HUES48 (cell line): ENCODE results near the gene SCAF1.

Experiments used
- H3K27ac ChIP-seq: one replicate; pipeline ENCODE4 v1.7.0; 2013; ENCODE audit warnings: low read depth, low read length, inconsistent platforms
- H3K27me3 ChIP-seq: 2 replicates; pipeline ENCODE4 v1.6.1; 2013; ENCODE audit warnings: mild to moderate bottlenecking, low read length; ENCODE audit not compliant: control insufficient read depth, insufficient read depth
- H3K36me3 ChIP-seq: 2 replicates; pipeline ENCODE4 v1.6.1; 2013; ENCODE audit warnings: low read length; ENCODE audit not compliant: control insufficient read depth, insufficient read depth
- H3K4me1 ChIP-seq: 2 replicates; pipeline ENCODE4 v1.6.1; 2013; ENCODE audit warnings: mild to moderate bottlenecking, low read length; ENCODE audit not compliant: control insufficient read depth, insufficient read depth
- H3K4me3 ChIP-seq: 2 replicates; pipeline ENCODE4 v1.5.1; 2013; ENCODE audit warnings: mild to moderate bottlenecking, low read depth, low read length
- H3K9ac ChIP-seq: 2 replicates; pipeline ENCODE4 v1.6.1; 2013; ENCODE audit warnings: mild to moderate bottlenecking, low read depth, low read length, moderate library complexity
- H3K9me3 ChIP-seq: 2 replicates; pipeline ENCODE4 v1.6.1; 2013; ENCODE audit warnings: low read length; ENCODE audit not compliant: control insufficient read depth, insufficient read depth

SCAF1 gene

DNA sequence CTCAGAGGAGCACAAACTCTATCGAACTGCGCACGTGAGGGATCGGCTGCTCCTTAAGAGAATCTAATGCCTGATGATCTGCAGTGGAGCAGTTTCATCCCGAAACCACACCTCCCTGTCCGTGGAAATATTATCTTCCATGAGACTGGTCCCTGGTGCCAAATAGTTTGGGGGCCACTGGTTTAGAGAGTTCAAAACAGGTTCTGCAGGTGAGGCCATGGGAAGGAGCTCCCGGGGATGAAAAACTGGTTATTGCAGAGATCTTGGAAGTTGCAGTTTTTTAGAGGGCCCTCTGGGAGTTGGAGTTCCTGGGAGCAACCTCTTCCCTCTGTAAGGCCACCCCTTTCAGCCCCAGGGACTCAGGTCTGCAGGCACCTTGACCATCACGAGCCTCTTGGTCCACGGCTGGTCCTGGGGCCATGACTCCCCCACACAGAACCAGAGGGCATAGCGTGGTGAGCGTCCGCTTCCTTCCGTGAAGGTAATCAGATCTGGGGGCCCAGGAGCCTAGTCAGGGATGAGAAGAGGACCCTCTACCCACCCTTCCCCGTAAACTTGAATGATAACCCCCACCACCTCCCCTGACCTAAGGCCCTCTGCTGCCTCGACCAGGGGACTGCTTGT is 18.4 kb downstream of the SCAF1 start:
- peaks cover 72% of the 10 kb centered on the region for H3K36me3 ChIP-seq
- H3K4me1 ChIP-seq = peaks cover 5% of the 10 kb centered on the region; the same call in 1 of the 2 replicates
- no peaks in the 10 kb centered on the region for H3K27me3 ChIP-seq
- H3K27ac ChIP-seq = no peak overlapping the region
- peaks cover 7% of the 10 kb centered on the region; the same call in 1 of the 2 replicates for H3K9me3 ChIP-seq
- H3K4me3 ChIP-seq = no peak overlapping the region
- no peak overlapping the region for H3K9ac ChIP-seq

DNA sequence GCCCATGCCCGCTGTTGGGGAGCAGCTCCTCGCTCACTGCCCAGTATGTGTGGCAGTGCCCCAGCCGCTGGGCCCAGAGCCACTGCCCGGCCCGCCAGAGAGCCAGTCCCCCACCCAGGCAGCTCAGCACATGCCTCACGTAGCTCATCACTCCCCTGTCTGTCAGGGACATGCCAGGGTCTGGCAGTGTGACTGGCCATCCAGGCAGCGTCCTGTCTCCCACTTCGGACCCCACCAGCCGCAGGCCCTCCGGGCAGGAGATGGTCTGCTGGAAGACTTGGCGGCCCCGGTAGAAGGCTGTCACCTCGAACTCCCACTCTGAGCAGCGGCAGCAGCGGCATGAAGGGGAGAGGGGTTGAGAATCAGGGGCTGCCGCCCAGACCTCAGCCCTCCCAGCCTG is 20.0 kb downstream of the SCAF1 start:
- Histone ChIP-seq H3K9ac (no peak overlapping the region), H3K9me3 (peaks cover 7% of the 10 kb centered on the region; the same call in 1 of the 2 replicates), H3K27me3 (no peaks in the 10 kb centered on the region), H3K4me3 (no peak overlapping the region), H3K27ac (no peak overlapping the region), H3K4me1 (no peaks in the 10 kb centered on the region), H3K36me3 (peaks cover 57% of the 10 kb centered on the region)

DNA sequence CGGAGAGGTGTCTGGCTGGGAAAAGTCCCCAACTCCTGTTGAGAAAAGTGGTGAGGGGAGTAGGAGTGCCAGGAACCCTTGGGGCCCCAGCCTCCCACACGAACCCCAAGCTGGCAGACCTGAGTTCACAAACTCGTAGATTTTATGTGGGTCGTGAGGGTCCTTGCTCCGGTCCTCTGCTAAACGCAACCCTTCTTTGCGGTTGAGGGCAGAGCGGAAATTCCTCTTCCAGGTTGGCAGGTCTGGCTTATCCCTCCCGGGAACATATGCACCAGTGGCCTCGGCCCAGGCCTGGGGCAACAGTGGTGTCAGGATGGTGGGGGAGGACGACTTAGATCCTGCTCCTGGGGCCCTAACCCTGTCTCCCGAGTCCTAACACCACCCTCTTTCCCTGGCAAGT is 21.2 kb downstream of the SCAF1 start:
- H3K27ac ChIP-seq = no peak overlapping the region
- H3K4me3 ChIP-seq = no peak overlapping the region
- H3K9ac ChIP-seq = no peak overlapping the region
- H3K27me3 ChIP-seq = no peaks in the 10 kb centered on the region
- no peaks in the 10 kb centered on the region for H3K4me1 ChIP-seq
- peaks cover 7% of the 10 kb centered on the region; the same call in 1 of the 2 replicates for H3K9me3 ChIP-seq
- H3K36me3 ChIP-seq = peaks cover 57% of the 10 kb centered on the region

DNA sequence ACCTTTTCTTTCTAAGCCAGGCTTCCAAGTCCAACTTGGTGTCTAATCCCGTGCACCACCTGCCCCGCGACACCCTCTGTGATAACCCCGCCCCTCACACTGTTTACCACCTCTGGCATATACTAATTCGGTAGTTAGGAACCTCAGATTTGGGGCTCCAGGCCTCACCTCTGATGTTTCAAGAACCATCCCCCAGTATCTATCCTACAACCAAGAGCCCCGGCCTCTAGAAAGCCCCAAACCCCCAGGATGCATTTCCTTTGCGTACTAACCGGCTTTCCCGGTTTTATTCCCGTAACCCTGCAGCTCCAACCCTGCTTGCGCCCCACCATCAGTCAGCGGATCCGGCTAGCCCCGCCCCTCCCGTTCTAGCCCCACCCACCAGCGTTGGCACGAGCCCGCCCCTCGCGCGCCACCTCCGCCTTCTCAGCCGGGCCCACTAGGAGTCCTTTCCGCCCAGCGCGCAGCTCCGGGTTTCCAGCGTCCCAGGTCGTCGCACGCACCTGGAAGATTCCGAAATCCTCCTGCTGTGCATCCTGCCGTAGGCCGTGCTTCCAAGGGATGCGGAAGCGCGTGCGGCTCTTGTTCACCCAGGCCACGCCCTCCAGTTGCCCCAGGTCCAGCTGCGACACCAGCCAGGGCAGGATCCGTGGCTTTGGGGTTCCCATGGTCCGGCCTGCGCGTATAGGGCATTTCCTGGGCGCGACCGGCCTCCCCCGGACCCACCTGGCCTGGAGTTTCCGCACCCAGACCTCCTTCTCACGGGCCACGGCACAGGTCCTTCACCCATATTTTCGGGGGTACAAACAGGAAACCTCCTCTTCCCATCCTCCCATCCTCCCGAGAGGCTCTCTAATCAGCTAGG is 22.4 kb downstream of the SCAF1 start:
- Histone ChIP-seq H3K27me3 (no peaks in the 10 kb centered on the region), H3K27ac (peak overlapping the region; percentile 88), H3K9ac (peak overlapping the region; percentile 81), H3K4me1 (no peaks in the 10 kb centered on the region), H3K9me3 (peaks cover 7% of the 10 kb centered on the region; the same call in 1 of the 2 replicates), H3K4me3 (peak overlapping the region; percentile 86), H3K36me3 (peaks cover 56% of the 10 kb centered on the region)

DNA sequence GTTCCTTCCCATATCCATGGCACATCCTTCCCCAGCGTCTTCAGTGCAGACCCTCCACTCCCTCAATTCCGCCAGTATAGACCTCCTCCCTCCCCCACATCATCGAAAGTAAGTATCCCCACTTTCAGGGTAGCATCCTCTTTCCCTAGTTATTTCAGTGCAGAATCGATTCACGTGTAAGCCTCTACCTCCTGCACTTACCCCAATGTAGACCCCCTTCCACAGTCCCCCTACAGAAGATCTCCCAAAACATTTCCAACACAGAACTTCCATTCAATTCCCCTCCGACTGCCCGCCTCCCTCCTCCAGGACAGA is 23.0 kb downstream of the SCAF1 start:
- Histone ChIP-seq H3K4me3 (peak overlapping the region; percentile 86), H3K36me3 (peaks cover 57% of the 10 kb centered on the region), H3K9me3 (peaks cover 5% of the 10 kb centered on the region; the same call in 1 of the 2 replicates), H3K9ac (peak overlapping the region; percentile 81), H3K27ac (peak overlapping the region; percentile 88), H3K4me1 (no peaks in the 10 kb centered on the region), H3K27me3 (no peaks in the 10 kb centered on the region)

DNA sequence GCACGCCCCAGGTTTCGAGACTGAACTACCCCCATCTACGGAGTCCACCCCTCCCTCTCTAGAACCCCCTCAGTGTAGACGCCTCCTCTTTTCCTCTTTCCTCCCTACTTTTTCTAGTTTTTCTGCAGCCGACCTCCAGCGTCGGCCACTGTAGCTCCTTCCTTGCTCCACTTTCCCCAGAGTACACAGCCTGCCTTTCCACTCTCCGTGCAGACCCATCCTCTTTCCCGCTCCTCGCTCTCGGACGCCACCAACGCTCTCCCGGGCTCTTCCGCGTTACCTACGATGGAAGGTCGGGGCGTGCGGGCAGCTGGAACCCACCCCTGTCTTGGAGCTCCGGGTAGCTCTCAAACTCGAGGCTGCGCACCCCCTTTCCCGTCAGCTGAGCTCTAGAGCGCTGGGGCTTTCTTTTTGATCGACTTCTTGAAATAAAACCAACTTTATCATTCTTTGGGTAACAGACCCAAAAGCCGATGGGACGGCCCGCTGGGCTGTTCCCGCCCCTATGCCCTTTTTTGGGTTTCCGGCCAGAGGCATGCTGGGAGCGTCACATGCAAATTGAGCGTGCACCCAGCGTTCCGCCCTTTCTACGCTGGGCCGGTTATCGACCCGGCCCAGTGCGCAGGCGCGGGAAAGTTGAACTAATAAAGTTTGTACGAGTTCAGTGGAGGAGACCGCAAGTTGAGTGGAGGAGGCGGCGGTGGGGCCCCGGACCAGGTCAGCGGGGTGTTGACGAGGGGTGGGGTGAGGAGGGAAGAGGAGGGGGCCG is 23.5 kb downstream of the SCAF1 start, which contains the start of the genes BCL2L12 and IRF3:
BCL2L12 (plus strand) TSS at position 583 of the 769 bp plus-strand sequence. CDS start 760 bp downstream, outside the sequence.
IRF3 (minus strand) TSS at position 507 of the 769 bp plus-strand sequence. CDS start 1,019 bp downstream, outside the sequence.
- Histone ChIP-seq H3K9me3 (no peaks in the 10 kb centered on the region), H3K4me1 (no peaks in the 10 kb centered on the region), H3K27me3 (no peaks in the 10 kb centered on the region), H3K27ac (peak within 1 kb of the TSS; percentile 88), H3K9ac (peak within 1 kb of the TSS; percentile 81), H3K36me3 (peaks cover 55% of the 10 kb centered on the region), H3K4me3 (peak within 1 kb of the TSS; percentile 86)

DNA sequence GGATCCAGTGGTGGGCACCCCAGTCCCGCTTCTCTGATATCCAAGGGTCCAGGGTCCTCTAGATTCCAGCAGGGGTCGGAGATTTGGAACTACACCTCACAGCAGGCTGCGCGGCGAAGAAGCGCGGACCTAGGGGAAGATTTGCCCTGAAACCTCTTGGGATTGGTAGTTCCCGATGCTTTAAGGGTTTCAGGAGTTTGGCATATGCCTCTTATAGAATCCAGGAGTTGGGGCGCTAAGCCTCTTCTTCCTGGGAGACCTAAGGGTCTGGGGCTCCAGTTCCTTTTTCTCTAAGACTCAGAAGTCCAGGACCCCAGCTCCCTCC is 24.1 kb downstream of the SCAF1 start:
- Histone ChIP-seq H3K27me3 (no peaks in the 10 kb centered on the region), H3K4me1 (no peaks in the 10 kb centered on the region), H3K9ac (peak overlapping the region; percentile 34), H3K27ac (peak overlapping the region; percentile 88), H3K4me3 (peak overlapping the region; percentile 86), H3K9me3 (no peaks in the 10 kb centered on the region), H3K36me3 (peaks cover 55% of the 10 kb centered on the region)

DNA sequence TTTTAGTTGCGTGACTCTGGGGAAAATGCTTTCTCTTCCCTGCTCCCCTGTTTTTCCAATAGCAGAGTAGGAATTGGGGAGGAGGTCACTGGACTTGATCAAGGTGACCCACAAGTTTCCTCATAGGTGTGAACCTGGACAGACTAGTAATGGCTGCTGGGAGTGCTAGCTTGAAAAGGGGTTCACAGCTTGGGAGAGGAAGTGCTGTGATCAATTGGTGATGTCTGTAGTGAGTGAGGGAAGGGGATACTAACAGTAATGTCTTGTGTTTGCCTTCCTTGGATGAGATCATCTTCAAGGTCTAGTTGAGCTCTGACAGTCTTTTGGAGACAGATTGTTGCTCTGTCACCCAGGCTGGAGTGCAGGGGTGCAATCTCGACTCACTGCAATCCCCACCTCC is 25.5 kb downstream of the SCAF1 start:
- H3K9me3 ChIP-seq = no peaks in the 10 kb centered on the region
- no peak overlapping the region for H3K4me3 ChIP-seq
- H3K27me3 ChIP-seq = no peaks in the 10 kb centered on the region
- H3K9ac ChIP-seq = no peak overlapping the region
- peaks cover 42% of the 10 kb centered on the region for H3K36me3 ChIP-seq
- H3K4me1 ChIP-seq = peaks cover 6% of the 10 kb centered on the region; the same call in 1 of the 2 replicates
- H3K27ac ChIP-seq = no peak overlapping the region

DNA sequence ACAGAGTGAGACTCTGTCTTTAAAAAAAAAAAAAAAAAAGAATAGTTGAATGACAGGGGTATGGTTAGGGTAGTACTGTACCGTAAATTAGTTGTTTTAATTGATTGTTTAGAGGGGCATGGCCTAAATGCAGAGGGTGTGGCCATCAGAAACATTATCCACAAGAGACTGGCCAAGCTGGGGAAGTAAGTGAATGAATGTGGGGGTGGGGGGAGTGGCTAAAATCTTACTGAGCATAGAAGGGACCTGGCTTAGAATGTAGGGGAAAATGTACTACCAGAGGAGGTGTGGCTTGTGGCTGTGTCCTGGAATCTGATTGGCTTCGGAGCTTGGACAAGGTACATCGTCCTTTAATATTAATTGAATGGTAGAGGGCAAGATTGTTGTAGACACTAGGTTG is 27.5 kb downstream of the SCAF1 start:
- H3K36me3 ChIP-seq = peaks cover 40% of the 10 kb centered on the region
- no peak overlapping the region for H3K27ac ChIP-seq
- H3K27me3 ChIP-seq = no peaks in the 10 kb centered on the region
- peaks cover 6% of the 10 kb centered on the region; the same call in 1 of the 2 replicates for H3K4me1 ChIP-seq
- no peak overlapping the region for H3K4me3 ChIP-seq
- H3K9ac ChIP-seq = no peak overlapping the region
- H3K9me3 ChIP-seq = no peaks in the 10 kb centered on the region

DNA sequence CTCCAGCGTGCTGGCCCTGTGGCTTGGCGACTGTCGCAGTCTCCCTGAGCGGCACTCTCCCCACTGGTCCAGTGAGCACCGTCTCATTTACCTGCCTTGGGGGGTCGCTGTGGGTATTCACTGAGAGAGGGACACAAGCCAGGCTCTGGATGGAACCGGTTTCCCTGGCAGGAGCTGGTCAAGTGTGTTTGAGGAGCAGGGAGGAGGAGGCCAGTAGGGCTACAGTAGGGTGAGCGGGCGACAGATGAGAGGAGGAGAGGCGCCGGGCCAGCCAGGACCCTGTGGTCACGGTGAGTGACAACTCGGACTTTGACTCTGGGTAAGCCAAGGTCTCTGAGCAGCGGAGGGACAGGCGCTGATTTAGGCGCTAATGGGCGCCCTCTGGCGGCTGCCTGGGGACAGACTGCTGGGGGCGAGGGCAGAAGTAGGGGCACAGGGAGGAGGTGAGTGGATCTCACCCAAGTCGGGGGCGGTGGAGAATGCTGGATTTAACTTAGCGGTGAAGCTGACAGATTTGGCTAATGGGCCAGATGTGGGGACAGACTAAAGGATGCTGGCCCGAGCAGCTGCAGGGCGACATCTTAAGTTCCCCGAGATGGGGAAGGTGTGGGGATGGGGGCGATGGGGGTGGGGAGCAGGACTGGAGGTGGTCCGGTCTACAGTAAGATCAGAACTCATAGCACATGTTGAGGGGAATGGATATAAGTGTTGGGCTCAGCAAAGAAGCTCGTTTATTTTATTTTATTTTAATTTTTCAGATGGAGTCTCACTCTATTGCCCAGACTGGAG is 30.3 kb downstream of the SCAF1 start:
- Histone ChIP-seq H3K36me3 (peaks cover 36% of the 10 kb centered on the region), H3K9ac (peak overlapping the region; percentile 29; the same call in 1 of the 2 replicates), H3K4me3 (peak overlapping the region; percentile 49), H3K27me3 (no peaks in the 10 kb centered on the region), H3K27ac (peak overlapping the region; percentile 75), H3K4me1 (peaks cover 6% of the 10 kb centered on the region; the same call in 1 of the 2 replicates), H3K9me3 (no peaks in the 10 kb centered on the region)
